HG03432 (cell line): ENCODE measurements around the gene RAB3C.

Source experiments
- ATAC-seq: cut with Tn5 transposase; IDR thresholded peaks from one replicate; pipeline ENCODE4 v1.9.1; 2021; ENCODE audit warnings: mild to moderate bottlenecking, moderate library complexity; ENCODE audit not compliant: unreplicated experiment

RAB3C gene

GRCh38 chr5:58718269-58718978 is 135.5 kb downstream of the RAB3C start:
- no peak for ATAC-seq

- no peak for ATAC-seq
Observed at GRCh38 chr5:58722160-58722559, 139.3 kb downstream of the RAB3C start.

DNA sequence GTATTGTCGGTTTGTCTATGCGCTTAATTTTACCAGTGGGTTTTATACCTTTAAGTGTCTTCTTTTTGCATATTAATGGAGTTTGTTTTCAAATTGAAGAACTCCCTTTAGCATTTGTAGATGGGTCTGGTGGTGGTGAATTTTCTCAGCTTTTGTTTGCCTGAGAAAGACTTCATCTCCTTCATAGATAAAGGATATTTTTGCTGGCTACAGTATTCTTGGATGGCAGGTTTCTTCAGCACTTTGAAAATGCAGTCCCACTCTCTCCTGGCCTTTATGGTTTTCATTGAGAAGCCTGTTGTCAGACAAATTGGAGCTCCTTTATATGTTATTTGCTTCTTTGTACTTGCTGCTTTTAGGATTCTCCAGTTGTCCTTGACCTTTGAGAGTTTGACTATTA is 142.1 kb downstream of the RAB3C start:
- ATAC-seq: no peak

DNA sequence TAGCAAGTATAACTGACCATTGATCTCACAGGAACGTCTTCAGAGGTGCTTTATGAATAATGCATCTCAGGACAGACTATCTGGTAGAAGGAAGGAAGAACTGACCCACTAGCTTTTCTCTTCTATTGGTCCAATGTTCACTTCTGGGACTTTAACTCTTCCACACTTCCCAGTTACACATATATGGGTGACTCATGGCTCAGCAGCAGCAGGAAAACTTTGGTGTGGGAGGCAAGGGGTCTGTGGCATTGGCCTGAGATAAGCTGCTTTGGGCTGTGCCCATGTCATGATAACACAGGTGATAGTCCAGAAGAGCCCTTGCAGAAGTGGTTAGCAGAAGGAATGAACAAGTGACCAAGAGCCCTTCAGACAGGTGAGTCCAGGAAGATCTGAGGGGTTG is 148.8 kb downstream of the RAB3C start:
- no peak for ATAC-seq

DNA sequence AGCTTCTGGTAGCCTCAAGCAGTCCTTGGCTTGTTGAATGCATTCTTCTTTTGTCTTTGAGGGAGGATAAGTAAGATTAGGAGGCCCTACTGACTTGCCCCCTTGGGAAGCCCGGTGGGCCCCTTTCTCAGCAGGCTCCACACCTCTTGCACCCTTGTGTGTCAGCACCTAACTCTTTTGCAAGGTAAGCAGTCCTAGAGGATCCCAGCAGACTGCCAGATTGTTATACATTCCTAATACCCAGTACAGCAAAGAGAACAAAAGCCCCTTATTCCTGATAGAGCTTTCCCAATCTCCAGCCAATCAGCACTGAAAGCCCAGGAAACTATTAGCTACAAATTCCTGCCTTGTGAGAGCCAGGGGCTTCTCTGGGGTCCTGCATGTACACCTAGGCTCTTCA is 152.8 kb downstream of the RAB3C start:
- no peak for ATAC-seq

- no peak for ATAC-seq
Observed at GRCh38 chr5:58736214-58736613, 153.3 kb downstream of the RAB3C start.

- ATAC-seq: no peak
Observed at GRCh38 chr5:58737671-58738070, 154.8 kb downstream of the RAB3C start.

DNA sequence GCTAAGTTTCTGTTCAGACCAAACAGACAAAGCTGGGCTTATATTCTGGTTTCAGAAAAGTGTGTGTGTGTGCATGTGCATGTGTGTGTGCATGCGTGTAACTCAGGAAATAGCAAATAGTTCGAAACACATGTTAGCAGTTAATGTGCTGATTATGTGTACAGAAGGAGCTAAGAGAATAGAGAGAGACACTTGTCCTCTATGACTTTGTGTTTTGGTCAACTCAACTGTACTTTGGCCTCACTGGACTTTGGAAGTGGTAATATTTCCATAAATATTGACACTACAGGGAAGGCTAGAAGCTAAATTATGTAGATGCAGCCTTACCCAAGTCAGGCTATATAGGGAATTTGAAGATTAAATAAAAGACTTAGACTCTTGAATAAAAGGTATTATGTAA is 155.5 kb downstream of the RAB3C start:
- no peak for ATAC-seq

- ATAC-seq: no peak
Observed at GRCh38 chr5:58739051-58739450, 156.2 kb downstream of the RAB3C start.

DNA sequence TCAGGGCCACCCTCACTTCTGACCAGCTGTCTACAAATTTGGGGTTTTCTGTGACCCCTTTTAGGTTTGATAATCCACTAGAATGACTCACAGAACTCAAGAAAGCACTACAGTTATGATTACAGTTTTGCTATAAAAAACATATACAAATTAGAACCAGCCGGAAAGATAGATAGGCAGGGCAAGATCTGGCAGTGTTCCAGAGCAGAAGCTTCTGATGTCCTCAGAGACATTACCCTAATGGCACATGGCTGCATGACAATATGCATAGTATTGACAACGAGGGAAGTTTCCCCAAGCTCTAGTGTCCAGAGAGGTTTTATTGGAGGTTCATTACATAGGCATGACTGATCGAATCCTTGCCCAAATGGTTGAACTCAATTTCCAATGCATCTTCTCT is 158.1 kb downstream of the RAB3C start:
- ATAC-seq: no peak

- no peak for ATAC-seq
Observed at GRCh38 chr5:58745350-58745749, 162.5 kb downstream of the RAB3C start.

DNA sequence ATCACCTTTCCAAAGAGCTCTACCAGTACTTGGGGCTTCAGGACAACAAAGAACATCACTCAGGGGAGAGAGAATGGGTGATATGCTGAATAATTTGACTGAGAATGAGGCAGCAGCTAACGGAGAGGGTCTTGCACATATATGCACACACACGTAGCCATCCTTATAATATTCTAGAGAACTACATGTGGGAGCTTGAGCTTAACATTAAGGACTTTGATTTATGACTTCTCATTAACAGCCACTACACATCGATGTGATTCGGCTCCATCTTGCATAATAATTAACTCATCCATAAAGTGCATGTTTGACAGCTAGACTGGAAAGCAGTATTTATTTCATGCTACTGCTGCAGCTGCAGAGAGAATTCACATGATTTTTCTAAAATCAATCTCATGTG is 163.4 kb downstream of the RAB3C start:
- ATAC-seq: no peak

- no peak for ATAC-seq
Observed at GRCh38 chr5:58750036-58750435, 167.2 kb downstream of the RAB3C start.

DNA sequence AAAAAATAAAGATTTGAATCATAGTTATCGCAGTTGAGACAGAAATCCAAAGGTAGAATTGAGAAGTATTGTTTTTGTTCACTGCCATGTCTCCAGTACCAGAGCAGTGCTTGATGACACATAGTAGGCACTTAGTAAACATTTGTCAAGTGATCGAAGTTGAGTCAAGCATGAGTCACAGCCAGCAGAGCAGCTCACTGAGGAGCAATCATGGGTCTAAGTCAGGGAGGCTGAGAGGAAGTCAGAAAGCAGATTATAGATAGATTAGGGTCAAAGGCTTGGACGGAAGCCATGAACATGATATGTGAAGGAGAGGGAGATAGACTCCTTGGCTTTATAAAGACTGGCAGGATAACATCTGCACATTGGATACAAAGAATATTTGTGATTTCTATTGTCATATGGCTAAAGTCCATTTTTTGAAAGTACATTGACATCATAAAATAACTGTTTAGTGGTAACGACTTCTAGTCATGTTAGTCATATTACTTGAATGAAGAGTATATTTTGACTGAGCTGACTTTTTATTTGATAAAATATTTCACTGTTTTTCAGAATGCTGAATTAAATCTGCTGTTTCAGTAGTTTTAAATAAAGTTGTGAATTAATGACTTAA is 168.5 kb downstream of the RAB3C start:
- ATAC-seq: no peak

DNA sequence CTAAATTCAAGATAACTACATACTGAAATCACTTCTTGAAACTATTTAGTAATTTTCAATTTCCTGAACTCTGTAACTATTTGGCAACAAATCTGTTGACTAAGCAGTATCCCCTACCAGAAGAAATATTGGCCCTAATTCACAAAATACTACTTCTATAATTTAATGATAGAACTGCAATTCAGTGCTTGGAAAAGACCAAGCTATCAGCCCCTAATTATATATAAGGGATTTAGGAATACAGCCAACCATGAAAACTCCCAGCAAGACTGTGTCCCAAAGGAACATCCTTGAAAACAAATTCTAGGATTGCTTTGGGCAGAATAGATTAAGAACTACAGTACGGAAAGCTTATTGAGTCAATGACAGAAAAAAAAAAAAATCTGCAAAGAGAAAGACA is 169.2 kb downstream of the RAB3C start:
- ATAC-seq: no peak

- no peak for ATAC-seq
Observed at GRCh38 chr5:58753446-58753845, 170.6 kb downstream of the RAB3C start.

DNA sequence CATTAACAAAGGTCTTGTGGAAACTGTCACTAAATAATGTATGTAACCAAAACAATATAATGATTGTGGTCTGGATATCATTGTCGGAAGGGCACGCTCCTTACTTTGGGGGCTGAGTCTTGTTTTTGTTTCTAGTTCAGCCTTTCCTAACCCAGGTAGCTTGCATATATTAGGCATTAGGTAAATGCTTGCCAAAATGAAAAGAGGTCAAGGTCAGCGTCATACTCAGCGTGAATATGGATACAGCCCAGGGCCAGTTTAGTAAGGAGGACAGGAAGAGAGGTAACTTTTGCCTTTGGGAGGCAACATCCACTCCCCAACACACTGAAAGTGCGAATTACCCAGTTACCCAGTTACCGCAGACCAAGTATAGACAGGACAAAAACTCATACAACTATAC is 171.4 kb downstream of the RAB3C start:
- no peak for ATAC-seq

- no peak for ATAC-seq
Observed at GRCh38 chr5:58755397-58755796, 172.5 kb downstream of the RAB3C start.

DNA sequence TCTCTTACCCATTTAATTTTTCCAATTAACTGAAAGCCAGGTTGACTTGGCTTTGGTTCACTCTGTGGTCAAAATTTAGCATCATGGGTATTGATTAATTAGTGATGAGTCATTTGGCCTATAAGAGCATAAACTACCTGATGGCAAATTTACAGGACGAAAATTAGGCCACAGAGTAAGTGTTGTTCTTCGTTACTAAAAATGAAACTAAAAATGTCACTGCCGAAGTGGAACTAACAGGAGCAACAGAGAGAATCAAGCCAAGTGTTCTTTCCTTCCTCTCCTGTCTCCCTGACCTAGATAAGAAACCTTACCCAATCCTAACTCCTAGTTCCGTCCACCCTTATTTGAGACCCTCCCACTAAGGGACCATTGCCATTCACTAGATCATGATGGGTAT is 176.9 kb downstream of the RAB3C start:
- peak; percentile 93 for ATAC-seq

GRCh38 chr5:58760222-58760621 is 177.3 kb downstream of the RAB3C start:
- ATAC-seq: no peak

DNA sequence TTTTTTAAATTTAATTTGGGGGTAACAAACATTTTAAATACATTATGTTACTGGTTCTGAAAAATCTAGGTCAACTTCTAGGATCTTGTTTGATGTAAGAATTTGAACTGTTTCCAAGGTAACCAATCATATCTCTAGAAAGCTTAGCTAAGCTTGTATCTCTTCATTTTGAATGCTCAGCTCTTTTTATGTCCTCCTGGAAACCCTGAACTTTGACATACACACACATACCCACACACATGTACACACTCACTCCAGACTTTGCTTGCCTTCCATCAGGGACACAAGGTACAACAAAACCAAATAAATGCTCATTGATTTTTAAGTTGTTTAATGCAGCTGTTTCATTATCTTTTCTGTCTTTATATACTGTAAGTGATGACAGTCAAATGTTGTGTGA is 178.5 kb downstream of the RAB3C start:
- no peak for ATAC-seq

GRCh38 chr5:58763390-58763789 is 180.5 kb downstream of the RAB3C start:
- peak; percentile 34 for ATAC-seq

DNA sequence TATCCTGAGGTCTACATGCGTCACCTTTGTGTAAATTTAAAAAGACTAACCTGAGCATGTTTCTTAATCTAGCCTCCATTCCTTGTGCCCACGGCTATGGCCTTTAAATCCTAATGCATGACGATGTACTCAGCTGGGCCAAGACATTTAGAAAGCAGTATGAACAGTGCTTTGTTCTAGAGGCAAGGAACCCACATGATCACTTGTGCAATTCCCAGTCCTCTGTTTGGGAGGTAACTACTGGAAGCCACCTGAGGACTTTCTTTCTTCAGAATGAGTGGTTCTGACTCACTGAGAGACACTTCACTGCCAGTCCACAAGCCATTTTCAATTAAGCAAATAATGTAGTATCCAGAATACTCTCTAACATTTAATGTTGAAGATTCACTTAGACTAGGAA is 181.3 kb downstream of the RAB3C start:
- no peak for ATAC-seq
